Endodermal cell (in vitro differentiated cells): ENCODE data around the gene PLEKHM3. TPM values are rescaled to one million over a fixed set of nuclear protein-coding genes. Genes with fewer than 3 reads are reported as not detected.

Source experiments
- DNase-seq: peaks from one replicate; pipeline ENCODE4 v3.0.0-alpha.2; 2017
- H3K27ac ChIP-seq: 2 replicates; pipeline ENCODE4 v1.5.1; 2013; ENCODE audit warnings: mild to moderate bottlenecking, low read depth, low read length, moderate library complexity
- H3K27me3 ChIP-seq: 2 replicates; pipeline ENCODE4 v1.6.1; 2013; ENCODE audit warnings: mild to moderate bottlenecking, low read length, moderate library complexity; ENCODE audit not compliant: insufficient read depth, control insufficient read depth, poor library complexity, severe bottlenecking
- H3K36me3 ChIP-seq: 2 replicates; pipeline ENCODE4 v1.7.0; 2013; ENCODE audit warnings: mild to moderate bottlenecking, low read length, moderate library complexity; ENCODE audit not compliant: control insufficient read depth, insufficient read depth
- H3K4me1 ChIP-seq: one replicate; pipeline ENCODE4 v1.7.0; 2013; ENCODE audit warnings: low read length; ENCODE audit not compliant: control insufficient read depth, insufficient read depth
- H3K4me3 ChIP-seq: 2 replicates; pipeline ENCODE4 v1.5.1; 2013; ENCODE audit warnings: mild to moderate bottlenecking, low read length, moderate library complexity
- H3K9ac ChIP-seq: 2 replicates; pipeline ENCODE4 v1.6.1; 2013; ENCODE audit warnings: mild to moderate bottlenecking, low read length, moderate library complexity; ENCODE audit not compliant: poor library complexity, severe bottlenecking; ENCODE audit errors: extremely low read depth
- H3K9me3 ChIP-seq: 2 replicates; pipeline ENCODE4 v1.6.1; 2013; ENCODE audit warnings: mild to moderate bottlenecking, low read length, moderate library complexity; ENCODE audit not compliant: control insufficient read depth
- H3K27ac Mint-ChIP-seq: 2 replicates; pipeline ENCODE4 v1.8.0; 2020; ENCODE audit warnings: mixed read lengths
- H3K27me3 Mint-ChIP-seq: 2 replicates; pipeline ENCODE4 v1.8.0; 2021; ENCODE audit warnings: mild to moderate bottlenecking, mixed read lengths; ENCODE audit not compliant: insufficient read depth
- H3K36me3 Mint-ChIP-seq: 2 replicates; pipeline ENCODE4 v1.8.0; 2020; ENCODE audit warnings: low read depth, mixed read lengths
- H3K4me1 Mint-ChIP-seq: 2 replicates; pipeline ENCODE4 v1.8.0; 2020; ENCODE audit warnings: mixed read lengths
- H3K4me3 Mint-ChIP-seq: 2 replicates; pipeline ENCODE4 v1.8.0; 2020; ENCODE audit warnings: mild to moderate bottlenecking, moderate library complexity, mixed read lengths
- H3K9me3 Mint-ChIP-seq: 2 replicates; pipeline ENCODE4 v1.8.0; 2020; ENCODE audit warnings: mild to moderate bottlenecking, mixed read lengths
- CTCF ChIP-seq: fragments of 200-600 bp; sonication (generic); conservative IDR thresholded peaks from 2 replicates; pipeline ENCODE4 v1.5.0; 2021; ENCODE audit warnings: antibody characterized with exemption, mild to moderate bottlenecking
- WGBS, 2 experiments: methylation state at CpG; one replicate each; pipeline versions ENCODE4 v1.1.5 to v1.1.7; 2013; ENCODE audit warnings: missing lambda C conversion rate in 2 of 2, mixed read lengths in 1 of 2; ENCODE audit not compliant: insufficient coverage in 1 of 2, insufficient read length in 1 of 2; 5-methylcytosine and 5-hydroxymethylcytosine counted together
- total RNA-seq, 2 donors: library from RNA; stranded (reverse); fragmentation: NEBNext Ultra II Directional in 1 of 2; extraction: Animal tissue kit (Norgen Biotek cat#: 25700) in 1 of 2; gene quantifications; 2 replicates in 1 of 2; 3 replicates in 1 of 2; pipeline ENCODE4 v1.2.1, GENCODE V29; 2021

PLEKHM3 gene
- total RNA-seq, 2 donors from 2014 or later = 13.3 to 17.9 TPM

DNA sequence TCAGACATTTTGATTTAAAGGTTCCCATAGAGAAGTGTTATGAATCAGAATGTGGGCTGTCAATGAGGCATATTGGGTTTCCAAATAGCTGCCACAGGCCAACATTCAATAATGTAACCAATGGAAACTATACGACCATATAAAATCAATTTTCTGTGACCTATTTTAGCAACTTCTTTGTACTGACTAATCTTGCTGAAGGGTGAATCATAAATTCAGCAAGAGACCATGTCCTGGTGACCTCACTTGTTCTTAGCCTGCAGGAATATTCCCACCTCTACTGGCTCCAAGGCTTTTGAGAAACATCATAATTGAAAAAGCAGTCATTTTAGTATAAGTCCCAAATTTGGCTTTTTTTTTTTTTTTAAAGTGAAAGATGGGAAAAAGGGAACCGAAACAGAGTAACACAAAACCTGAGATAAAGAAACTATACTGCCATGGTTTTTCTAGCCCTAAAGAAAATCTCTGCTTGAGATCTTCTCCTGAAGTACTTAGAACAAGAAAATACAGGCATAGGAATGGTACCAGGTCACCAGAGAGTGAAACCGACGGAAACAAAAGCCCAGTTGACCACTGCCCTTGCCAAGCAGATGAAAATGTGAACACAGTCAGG, 32.1 kb downstream of the PLEKHM3 start:
- Histone ChIP-seq H3K4me1 (no peaks in the 10 kb centered on the region), H3K4me3 (no peak overlapping the region), H3K27ac (no peak overlapping the region), H3K9me3 (no peaks in the 10 kb centered on the region), H3K9ac (no peak overlapping the region), H3K36me3 (peaks cover 16% of the 10 kb centered on the region), H3K27me3 (no peaks in the 10 kb centered on the region)
- H3K27ac Mint-ChIP-seq = no peak overlapping the region
- no peak for DNase-seq
- no peaks in the 10 kb centered on the region for H3K27me3 Mint-ChIP-seq
- 82 to 95% methylated on average over 3 to 4 of the region's 4 CpGs for WGBS, 2 experiments
- no peak for TF ChIP-seq CTCF
- H3K4me1 Mint-ChIP-seq = no peaks in the 10 kb centered on the region
- H3K4me3 Mint-ChIP-seq = no peak overlapping the region
- H3K9me3 Mint-ChIP-seq = no peaks in the 10 kb centered on the region
- H3K36me3 Mint-ChIP-seq = peaks cover 2% of the 10 kb centered on the region

DNA sequence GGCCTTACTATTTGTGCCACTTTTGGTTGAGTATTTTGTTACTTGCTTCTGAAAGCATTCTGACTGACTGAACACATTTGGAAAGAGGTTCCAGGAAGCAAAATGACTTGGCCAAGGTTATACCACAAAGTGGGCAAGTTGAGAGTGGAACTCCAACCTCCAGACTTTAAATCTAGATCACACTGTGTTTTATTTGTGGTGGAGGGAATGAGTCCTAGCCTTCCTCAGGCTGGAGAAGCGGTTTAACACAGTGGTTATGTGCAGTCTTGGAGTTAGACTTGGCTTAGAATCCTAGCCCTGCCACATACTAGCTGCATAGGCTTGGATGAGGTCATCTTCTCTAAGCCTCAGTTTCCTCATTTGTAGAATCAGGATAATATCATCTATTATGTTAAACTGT, 33.4 kb downstream of the PLEKHM3 start:
- Histone ChIP-seq H3K4me3 (no peak overlapping the region), H3K27me3 (no peaks in the 10 kb centered on the region), H3K27ac (no peak overlapping the region), H3K4me1 (no peaks in the 10 kb centered on the region), H3K9me3 (no peaks in the 10 kb centered on the region), H3K9ac (no peak overlapping the region), H3K36me3 (peaks cover 16% of the 10 kb centered on the region)
- H3K27me3 Mint-ChIP-seq = no peaks in the 10 kb centered on the region
- H3K4me3 Mint-ChIP-seq = no peak overlapping the region
- peaks cover 2% of the 10 kb centered on the region for H3K36me3 Mint-ChIP-seq
- no peak for TF ChIP-seq CTCF
- WGBS, 2 experiments = 88 to 100% methylated on average over 1 of the region's 1 CpG
- H3K27ac Mint-ChIP-seq = no peak overlapping the region
- no peak for DNase-seq
- H3K4me1 Mint-ChIP-seq = no peaks in the 10 kb centered on the region
- no peaks in the 10 kb centered on the region for H3K9me3 Mint-ChIP-seq

GRCh38 chr2:207990784-207991183, 34.5 kb downstream of the PLEKHM3 start:
- Histone ChIP-seq H3K9ac (no peak overlapping the region), H3K27ac (no peak overlapping the region), H3K9me3 (no peaks in the 10 kb centered on the region), H3K4me3 (no peak overlapping the region), H3K36me3 (peaks cover 16% of the 10 kb centered on the region), H3K4me1 (no peaks in the 10 kb centered on the region), H3K27me3 (no peaks in the 10 kb centered on the region)
- no peak for TF ChIP-seq CTCF
- H3K27me3 Mint-ChIP-seq = no peaks in the 10 kb centered on the region
- no peak overlapping the region for H3K4me3 Mint-ChIP-seq
- no peaks in the 10 kb centered on the region for H3K4me1 Mint-ChIP-seq
- no peaks in the 10 kb centered on the region for H3K9me3 Mint-ChIP-seq
- H3K36me3 Mint-ChIP-seq = peaks cover 2% of the 10 kb centered on the region
- H3K27ac Mint-ChIP-seq = no peak overlapping the region
- DNase-seq = no peak
